Heart left ventricle (tissue), 13 donors: ENCODE measurements around the gene UQCR11.

Source experiments
- POLR2A ChIP-seq, 2 donors: fragments of 450-650 bp; IDR thresholded peaks; one replicate each; pipeline ENCODE4 v1.6.1; 2017; ENCODE audit warnings: antibody characterized with exemption in 2 of 2, mild to moderate bottlenecking in 2 of 2, moderate library complexity in 2 of 2
- TF ChIP-seq, protein P1 (sequence below), 12 donors: fragments of 200-600 bp; sonication (generic) in 4 of 12; IDR thresholded peaks; one replicate each; pipeline versions ENCODE4 v1.5.0 to v1.8.0; 2018 to 2022; ENCODE audit warnings: antibody characterized with exemption in 12 of 12, mild to moderate bottlenecking in 5 of 12
- donor health status: ischemic (EF 13 %, LVEDD 7.1; RV severe dilation, severe dysfunction).
- donor health status: DM: no; HTN: yes; CAD: no.
- donor health status: DM: no; HTN: no; CAD: no.
- donor health status: ischemic (EF 25% LVEDD 6.9; RV normal size, moderate dysfunction).
- donor health status: ischemic (EF 25% LVEDD 5.7; RV mildly dilated, moderate dysfunction).
- donor health status: ischemic (EF 35%, LVEDD 5.7; RV mildly dilated, moderate dysfunction).
- donor health status: nonischemic (EF 11% LVEDD 7.7; RV severe dilation, severe dysfunction).
- donor health status: DM: yes; HTN: yes; CAD: no.
- donor health status: PGD.
- donor health status: ischemic (EF 29% LVEDD 5.4; RV normal size, mild dysfunction).
- donor health status: nonischemic (EF 23%, LVEDD 6.1; RV moderate dilation, normal function).

DNA sequence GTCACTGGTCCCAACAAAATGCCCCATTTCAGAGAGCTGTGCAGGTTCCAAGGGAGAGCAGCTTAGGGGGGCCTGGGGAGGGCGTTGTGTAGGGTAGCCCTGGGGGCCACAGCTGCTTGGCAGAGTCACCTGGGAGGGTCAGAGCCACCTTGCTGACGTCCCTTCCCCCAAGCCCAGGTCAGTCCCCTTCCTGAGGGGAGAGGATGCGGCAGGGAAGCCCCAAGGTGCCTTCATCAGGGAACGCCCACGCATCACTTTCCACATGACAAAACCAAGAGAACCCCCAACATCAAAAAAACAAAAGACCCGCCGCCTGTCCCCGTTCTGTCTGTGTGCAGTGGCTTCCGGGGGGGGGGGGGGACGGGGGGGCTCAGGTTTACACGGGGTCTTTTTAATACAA is 5.3 kb upstream of the UQCR11 start:
- no peak for TF ChIP-seq POLR2A (IDR thresholded peaks at IDR 0.05)
- TF ChIP-seq, protein P1, sequence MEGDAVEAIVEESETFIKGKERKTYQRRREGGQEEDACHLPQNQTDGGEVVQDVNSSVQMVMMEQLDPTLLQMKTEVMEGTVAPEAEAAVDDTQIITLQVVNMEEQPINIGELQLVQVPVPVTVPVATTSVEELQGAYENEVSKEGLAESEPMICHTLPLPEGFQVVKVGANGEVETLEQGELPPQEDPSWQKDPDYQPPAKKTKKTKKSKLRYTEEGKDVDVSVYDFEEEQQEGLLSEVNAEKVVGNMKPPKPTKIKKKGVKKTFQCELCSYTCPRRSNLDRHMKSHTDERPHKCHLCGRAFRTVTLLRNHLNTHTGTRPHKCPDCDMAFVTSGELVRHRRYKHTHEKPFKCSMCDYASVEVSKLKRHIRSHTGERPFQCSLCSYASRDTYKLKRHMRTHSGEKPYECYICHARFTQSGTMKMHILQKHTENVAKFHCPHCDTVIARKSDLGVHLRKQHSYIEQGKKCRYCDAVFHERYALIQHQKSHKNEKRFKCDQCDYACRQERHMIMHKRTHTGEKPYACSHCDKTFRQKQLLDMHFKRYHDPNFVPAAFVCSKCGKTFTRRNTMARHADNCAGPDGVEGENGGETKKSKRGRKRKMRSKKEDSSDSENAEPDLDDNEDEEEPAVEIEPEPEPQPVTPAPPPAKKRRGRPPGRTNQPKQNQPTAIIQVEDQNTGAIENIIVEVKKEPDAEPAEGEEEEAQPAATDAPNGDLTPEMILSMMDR (IDR thresholded peaks at IDR 0.05): no peak
